NCI-H2029 (cell line): ENCODE data around the gene NHERF1.

Experiments
- DNase-seq: peaks from one replicate; lab custom pipeline; 2025; lab: John Stamatoyannopoulos, UW

Gene NHERF1

DNA sequence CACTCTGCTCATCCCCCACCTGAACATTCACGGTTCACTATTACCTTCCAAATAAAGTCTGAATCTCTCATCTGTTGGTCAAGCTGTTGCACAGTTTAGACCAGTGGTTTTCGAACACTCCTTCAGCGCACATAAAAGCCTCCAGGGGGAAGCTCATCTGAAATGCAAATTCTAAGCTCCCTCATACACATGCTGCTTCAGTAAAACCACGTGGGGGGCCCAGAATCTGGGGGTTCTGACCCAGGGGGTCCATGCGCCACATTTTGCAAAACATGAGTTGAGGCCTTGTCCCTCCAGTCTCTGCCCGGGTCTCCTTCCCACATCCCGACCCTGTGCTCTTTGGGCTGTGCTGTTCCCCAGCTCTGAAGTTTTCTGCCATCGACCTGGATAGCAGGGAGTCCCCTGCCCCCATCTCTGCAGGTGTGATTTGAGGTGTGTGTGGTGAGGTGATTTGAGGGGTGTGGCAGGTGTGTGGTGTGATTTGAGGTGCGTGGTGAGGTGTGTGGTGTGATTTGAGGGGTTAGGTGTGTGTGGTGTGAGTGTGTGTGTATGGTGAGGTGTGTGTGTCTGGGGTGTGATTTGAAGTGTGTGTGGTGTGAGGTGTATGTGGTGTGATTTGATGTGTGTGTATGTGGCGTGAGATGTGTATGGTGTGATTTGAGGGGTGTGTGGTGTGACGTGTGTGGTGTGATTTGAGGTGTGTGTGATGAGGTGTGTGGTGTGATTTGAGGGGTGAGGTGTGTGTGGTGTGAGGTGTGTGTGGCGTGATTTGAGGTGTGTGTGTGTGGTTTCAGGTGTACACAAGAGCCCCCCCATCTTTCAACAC lies 16.2 kb upstream of the NHERF1 start:
- DNase-seq: no peak

DNA sequence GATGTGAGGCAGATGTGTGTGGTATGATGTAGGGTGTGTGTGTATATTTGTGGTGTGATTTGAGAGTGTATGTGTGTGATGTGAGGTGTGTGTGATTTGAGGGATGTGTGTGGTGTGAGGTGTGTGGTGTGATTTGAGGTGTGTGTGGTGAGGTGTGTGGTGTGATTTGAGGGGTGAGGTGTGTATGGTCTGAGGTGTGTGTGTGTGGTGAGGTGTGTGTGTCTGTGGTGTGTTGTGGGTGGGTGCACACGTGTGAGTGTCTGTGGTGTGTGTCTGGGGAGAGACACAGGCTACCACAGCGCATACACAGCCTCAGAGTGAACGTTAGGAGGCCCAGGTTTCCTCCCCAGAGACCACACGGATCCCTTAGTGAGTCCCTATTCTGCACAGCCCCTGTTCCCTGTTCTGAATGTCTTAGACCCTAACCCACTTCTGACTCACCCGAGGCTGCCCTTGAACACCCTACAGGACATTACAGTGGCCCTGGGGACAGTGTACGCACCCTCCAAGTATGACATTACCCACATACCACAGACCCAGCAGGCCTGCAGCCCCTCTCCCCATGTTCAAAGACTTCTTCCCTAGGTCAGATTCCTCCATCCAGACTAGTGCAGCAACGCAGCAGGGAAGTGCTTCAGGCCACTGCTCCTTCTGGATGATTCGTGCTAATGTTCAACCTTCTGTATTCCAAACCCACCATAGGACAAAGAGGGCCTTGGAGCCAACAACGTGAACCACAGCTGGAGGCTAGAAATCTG lies 14.9 kb upstream of the NHERF1 start:
- no peak for DNase-seq

DNA sequence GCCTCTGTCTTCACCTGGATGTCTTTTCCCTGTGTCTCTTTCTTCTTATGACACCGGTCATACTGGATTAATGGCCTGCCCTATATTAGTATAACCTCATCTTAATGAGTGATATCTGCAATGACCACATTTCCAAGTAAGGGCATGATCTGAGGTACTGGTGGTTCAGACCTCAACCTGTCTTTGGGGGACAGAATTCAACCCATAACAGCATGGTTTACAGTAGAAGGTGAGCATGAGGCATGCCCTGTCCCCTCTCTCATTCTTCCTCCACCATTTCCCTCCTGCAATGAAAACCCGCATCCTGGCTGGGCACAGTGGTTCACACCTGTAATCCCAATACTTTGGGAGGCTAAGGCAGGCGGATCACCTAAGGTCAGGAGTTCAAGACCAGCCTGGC lies 14.2 kb upstream of the NHERF1 start:
- DNase-seq: no peak

DNA sequence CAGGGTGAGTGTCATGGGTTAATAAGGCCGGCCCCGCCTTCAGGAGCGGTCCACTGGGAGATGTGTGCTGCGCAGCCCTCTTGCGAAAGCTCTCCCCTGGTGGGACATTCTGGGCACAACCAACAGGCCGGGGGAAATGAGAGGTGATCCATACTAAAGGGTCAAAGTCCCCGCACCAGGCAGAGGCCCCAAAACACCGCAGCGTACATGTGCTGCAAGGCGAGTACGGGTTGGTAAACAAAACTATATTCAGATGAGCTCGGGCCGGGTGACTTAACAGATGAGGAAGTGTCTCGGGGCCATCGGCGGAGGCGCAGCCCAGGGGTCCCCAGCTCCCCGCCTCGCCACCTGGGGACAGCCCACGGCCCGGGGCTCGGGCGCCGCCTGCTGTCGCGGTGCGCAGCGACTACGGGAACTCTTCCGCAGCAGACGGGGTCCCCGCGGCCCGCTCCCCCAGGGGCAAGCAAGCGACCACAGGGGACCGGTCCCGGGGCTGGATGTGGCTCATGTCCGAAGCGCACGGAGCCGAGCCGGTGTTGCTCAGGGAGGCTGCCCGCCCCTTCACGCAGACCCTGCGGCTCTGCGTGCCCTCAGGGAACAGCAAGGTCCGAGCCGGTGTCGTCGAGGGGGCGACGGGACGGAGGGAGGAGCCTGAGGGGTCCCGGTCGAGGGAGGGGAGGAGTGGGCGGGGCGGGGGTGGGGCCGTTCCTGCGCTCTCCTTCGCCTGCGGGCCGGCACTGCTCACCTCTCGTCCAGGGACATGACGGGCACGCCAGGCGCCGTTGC lies 11.7 kb upstream of the NHERF1 start, which contains the start of gene RAB37:
Gene RAB37, plus strand, starts transcription at position 744 of the 786 bp plus-strand sequence. Its CDS starts 17 bp downstream, at position 761.
- DNase-seq: no peak

DNA sequence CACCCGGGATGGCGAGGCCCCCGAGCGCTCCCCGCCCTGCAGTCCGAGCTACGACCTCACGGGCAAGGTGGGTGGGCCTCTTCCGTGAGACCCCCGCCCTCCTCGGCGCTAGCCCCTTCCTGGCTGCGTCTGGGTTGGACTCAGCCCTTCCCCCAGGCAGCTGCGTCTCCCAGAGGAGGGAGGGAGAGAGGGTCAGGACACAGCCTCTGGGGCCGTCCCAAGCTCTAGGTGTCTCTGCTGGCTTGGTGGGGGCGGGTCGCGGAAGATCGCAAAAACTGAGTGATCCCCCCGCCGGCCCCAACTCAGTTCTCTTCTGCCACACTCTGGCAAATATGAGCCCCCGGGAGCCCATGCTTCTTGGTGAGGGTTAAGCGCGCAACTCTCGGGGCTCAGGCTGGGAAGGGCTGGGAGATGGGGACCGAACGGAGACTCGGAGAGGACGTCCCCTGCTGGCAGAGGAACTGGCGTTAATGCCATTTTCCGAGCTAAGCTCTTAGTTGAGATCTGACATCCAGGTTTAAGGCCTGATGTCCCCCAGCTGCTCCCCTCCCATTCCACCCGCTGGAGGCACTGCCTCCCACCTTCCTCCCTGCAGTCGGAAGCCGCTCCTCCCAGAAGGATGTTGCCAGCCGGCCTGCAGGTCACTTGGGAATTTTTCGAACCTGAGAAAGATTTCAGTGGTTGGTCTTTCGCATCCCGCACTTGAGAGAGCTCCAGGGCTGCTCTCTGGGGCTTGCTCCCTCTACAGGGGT lies 11.0 kb upstream of the NHERF1 start:
- no peak for DNase-seq

DNA sequence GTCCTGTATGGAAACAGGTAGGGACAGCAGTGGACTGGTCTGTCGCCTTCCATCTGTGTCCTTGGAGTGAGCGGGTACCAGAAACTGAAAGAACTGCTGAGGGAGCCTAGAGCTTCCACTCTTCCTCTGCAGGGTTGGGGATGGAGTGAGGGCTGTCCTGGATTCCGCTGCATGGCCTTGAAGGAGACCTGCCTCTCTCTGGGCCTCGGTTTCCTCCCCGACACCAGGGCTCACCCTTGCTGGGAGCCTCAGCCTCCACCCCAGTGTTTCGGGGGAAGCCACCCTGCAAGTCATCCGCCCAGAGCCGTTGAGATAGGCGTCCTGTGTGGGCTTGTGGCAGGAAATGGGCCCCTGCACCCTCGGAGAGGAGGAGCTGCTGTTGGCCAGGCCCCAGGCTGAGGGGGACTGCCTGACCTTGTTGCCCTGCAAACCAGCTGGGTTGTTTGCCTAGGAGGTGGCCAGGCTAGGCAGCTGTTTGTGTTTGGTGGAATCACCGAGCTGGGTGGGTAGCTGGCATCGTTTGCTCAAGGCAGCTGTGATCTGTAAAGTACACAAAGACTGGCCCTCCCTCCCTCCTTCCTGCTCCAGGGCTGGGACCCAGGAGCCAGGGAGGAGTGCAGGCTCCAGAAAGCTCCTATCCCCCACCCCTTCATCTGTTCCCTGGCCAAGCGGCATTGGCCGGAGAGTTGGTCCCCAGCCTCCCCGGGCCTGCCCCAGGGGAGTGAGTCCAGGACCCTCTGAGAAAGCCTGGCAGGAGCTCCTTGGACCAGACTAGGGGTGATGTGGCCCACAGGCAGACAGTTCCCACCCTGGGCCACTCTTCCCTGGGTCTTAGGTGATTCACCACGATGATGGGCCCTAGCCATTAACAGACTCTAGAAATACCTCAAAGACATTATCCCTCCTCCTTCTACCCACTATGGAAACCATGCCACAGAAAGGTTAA lies 10.1 kb upstream of the NHERF1 start:
- DNase-seq: no peak

DNA sequence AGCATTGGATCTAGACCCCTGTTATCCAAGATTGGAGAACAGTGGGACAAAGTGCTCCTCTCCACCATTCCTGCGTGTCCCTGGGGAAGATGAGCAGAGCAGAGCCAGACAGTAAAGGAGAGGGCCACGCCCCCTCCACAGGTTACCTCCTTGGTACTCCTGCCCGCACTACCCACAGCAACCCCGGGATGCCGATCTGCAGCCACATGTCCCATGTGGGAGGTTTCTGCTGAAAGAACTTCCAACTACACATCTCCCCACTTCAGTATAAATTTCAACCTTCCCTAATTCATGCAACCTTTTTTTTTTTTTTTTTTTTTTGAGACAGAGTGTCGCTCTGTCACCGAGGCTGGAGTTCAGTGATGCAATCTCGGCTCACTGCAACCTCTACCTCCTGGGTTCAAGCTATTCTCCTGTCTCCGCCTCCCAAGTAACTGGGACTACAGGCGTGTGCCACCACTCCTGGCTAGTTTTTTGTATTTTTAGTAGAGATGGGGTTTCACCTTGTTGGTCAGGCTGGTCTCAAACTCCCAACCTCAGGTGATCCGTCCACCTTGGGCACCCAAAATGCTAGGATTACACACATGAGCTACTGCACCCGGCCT lies 9.1 kb upstream of the NHERF1 start:
- DNase-seq: no peak

DNA sequence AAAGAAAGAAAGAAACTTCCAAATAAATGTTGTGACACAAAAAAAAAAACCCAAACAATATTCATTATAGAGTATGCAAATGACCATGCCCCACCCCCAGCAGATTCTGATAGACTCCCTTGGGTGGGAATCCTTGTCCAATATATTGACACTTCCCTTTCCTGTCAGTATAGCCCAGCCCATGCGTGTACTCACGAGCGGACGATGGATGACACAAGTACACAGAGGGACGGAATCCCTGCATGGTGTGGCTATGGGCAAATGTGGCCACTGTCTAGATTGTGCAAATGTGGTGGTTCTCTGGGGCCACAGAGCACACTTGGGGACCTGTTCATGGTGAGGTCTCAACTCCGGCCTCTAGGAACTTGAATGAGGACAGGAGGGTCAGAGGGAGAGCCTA lies 8.3 kb upstream of the NHERF1 start:
- DNase-seq: no peak

DNA sequence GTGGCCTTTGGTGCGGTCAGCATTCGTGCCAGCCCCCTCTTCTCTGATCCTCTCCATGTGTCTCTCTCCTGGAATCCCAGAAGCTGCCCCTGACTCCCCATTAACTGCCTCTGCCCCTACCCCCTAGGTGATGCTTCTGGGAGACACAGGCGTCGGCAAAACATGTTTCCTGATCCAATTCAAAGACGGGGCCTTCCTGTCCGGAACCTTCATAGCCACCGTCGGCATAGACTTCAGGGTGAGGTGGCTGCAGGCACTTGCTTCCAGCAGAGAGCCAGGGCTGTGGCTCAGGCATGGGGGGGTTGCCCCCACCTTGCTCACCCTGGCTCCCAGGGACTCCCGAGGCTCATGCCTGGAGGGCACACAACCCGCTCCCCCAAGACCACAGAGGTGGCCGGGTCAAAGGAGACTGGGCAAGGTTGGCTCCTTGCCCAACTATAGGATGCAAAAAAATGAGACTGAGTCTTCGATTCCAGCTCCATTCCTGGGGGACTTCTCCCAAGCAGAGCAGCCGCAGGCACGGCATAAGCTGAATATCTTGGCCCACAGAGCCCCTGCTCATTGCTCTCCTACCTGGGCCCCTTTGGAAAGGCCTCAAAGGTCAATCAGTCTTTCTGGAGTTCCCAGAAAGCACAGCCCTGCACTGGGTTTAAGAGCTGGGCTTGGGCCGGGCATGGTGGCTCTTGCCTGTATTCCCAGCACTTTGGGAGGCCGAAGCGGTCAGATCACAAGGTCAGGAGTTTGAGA lies 7.6 kb upstream of the NHERF1 start:
- DNase-seq: no peak

DNA sequence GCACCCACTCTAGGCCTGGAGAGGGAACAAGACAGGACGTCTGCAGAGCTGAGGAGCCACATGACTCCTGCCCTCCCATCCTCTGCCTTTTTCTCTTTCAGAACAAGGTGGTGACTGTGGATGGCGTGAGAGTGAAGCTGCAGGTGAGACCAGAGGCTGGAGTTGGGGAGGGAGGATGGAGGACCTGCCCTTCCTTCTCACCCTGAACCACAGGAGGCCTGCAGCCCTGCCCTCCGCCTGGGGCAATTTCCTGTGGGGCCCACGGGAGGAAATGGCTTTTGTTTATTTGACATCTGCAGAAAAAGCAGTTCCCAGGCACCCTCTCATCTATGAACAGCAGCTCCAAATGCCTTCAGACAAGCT lies 6.3 kb upstream of the NHERF1 start:
- DNase-seq: no peak

DNA sequence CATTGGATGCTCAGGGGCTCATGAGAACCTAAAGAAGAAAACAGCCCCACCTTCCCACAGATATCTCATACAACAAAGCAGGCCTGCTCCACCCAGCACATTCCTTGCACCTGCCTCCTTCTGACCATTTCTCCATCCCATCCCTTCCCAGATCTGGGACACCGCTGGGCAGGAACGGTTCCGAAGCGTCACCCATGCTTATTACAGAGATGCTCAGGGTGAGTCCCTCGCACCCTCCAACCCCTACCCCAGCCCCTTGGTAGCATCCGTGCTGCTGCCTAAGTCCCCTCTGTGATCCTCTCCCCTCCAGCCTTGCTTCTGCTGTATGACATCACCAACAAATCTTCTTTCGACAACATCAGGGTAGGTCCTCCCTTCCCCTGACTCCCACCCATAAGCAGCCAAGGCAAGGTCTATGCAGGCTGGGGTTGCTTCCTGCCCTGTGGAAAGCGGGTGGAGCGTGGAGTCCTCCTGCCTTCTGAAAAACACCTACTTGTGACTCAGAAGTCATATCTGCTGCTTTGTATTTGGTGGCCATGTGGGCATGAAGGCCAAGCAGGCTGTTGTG lies 5.4 kb upstream of the NHERF1 start:
- no peak for DNase-seq

DNA sequence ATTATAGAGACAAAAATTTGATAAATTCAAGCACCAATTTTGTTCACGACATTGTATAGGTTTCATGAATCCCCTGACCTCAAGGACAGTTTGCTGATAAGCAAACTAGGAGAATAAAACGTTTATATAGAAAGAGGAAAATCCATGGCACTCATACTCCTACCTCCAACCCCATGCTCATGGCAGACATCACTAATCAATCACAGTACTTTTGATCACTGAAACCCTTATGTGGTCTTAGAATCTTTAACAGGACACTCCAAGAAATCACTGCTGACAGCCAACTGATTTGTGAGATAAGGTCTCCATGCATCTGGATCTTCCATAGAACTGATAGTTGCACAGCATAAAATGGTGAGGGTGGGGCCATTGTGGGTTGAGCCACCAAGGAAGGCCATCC lies 4.7 kb upstream of the NHERF1 start:
- no peak for DNase-seq

DNA sequence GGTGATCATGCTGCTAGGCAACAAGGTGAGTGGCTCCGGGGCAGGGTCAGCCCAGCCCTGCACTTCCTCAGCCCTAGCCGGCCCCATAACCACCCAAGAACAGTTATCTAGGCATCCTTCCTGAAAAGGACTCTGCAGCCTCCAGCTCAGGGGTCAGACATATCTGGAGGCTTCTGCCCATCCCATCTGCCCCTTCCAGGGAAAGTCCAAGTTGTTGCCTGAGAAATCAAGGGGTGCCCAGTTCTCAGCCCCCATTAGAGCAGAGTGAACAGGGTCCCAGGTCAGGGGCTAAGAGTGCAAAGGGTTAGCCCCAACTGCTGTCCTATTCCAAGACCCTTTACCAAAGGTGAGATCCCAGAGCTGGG lies 4.1 kb upstream of the NHERF1 start:
- no peak for DNase-seq

DNA sequence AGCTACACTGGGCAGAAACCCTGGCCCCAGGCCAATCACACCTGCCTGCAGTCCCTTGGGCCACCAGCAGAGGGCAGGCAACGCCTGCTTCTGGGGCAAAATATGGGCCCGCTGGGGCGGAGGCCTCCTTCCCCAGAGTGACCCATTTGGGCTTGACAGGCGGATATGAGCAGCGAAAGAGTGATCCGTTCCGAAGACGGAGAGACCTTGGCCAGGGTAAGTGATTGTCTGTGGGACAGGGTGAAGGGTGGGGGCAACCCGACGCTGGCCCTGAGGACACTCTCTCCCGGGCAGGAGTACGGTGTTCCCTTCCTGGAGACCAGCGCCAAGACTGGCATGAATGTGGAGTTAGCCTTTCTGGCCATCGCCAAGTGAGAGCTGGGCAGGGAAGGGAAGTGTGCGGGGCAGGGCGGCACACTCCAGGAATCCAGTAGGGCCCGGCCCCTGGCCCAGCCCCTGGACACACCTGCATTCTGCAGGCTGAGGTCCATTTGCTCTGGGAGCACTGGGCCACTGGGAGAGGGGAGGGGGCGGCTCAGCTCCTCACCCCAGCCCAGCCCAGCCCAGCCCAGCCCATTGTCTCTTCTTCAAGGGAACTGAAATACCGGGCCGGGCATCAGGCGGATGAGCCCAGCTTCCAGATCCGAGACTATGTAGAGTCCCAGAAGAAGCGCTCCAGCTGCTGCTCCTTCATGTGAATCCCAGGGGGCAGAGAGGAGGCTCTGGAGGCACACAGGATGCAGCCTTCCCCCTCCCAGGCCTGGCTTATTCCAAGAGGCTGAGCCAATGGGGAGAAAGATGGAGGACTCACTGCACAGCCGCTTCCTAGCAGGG lies 3.5 kb upstream of the NHERF1 start:
- peak; percentile 32 for DNase-seq

DNA sequence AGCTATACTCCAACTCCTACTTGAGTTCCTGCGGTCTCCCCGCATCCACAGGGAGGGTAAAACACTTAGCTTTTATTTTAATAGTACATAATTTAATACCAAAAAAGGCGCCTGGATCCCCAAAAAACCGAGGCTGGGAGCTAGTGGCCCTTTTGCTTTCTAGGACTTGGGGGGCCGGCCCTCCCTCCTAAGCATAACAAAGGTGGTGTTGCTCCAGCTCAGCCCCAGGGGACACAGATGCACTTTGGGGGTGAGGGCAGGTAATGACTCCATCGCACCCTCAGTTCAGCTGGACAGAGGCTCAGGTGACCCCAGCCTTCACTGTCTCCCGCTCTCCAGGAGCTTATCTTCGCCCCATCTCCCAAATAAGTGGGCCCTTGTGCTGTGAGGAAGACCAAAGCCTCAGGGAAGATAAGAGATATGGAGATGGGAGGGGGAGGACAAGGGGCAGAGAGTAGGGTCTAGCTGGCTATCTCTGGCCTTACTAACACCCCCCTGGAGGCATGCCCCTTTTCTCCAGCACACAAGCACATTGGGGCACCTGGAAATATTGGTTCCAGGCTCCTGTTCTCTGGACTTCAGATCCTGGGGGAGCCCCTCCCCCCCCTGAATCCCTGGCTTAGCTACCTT lies 2.8 kb upstream of the NHERF1 start:
- DNase-seq: no peak

DNA sequence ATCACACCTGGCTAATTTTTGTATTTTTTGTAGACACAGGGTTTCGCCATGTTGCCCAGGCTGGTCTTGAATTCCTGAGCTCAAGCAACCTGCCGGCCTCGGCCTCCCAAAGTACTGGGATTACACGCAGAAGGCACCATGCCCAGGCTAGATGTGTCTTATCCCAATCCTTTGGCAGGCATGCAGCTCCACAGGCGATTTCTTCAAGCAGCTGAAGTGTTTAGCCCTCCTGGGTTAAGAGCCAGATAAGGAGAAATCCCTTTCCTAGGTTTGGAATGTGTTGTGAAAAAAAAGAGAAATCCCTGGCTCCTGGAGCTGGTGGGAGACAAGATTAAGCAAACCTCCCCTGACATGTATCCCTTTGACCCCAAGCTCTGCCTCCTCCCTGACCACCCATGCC lies 2.1 kb upstream of the NHERF1 start:
- no peak for DNase-seq

DNA sequence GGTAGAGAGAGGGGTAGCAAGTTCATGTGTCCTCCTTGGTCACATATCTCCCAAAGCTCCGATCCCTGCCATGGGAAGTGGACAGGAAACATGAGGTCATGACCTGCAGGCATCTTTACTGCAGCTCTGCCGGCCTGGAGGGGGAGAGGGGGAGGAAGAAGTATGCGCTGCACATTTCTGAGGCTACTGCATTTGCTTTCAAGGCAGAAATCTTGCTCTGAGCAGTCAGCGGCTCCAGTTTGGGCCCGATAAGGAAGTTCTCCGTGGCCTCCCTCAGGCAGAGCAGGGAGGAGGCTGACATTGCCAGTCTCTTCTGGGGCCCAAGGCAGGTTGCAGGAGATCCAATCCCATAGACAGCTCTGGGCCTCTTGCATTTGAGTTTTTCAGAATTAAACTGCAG lies 1.5 kb upstream of the NHERF1 start:
- DNase-seq: no peak

DNA sequence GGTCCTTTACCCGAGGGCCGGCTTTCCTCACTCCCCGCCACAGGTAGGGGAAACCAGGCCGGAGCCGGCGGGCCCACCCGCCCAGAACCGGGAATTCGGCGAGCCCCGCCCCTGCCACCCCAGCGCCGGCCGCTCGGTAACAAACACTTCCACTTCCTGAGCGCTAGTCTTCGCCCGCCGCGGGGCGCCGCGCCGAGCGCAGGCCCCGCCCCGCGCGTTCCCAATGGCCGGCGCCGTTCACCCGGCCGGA lies 224 bp upstream of the NHERF1 start:
- DNase-seq: no peak
